ENCODE data around the gene OSBPL3. TPM values are rescaled to one million over a fixed set of nuclear protein-coding genes. Genes with fewer than 3 reads are reported as not detected.

OSBPL3 gene
- total and polyA plus RNA-seq, 4 donors, result 0.28 to 3.0 (median 1.1) TPM

DNA sequence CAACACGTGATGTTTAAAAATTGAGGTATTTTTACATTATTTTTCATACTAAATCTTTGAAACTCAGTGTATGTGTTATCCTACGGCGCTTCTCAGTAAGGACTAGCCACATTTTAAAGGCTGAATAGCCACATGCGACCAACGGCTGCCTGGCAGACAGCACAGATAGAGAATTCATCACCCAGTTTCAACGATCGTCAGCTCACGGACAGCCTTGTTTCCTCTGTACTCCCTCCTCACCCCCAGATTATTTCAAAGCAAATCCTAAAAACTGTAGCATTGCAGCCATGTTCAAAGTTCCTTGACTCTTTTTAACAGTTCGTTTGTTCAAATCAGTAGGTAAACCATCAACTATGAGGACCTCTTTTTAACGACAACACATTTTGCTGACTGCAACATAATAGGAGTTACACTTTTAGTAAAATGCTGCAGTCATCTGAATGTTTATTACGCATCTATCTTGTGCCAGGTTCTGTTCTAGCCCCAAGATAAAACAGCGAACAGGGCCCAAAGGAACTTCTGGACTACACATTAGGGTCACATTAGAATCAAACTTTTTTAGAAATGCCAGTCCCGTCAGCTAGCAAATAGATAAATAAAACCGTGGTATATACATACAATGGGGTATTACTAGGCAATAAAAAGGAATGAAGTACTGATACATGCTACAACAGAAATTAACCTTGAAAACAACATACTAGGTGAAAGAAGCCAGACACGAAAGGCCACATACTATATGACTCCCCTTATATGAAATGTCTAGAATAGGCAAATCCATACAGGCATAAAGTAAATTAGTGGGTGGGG, 5.7 kb downstream of the OSBPL3 start:
- Histone ChIP-seq H3K27me3 (ENCODE audit: control insufficient read depth in 4 of 4, insufficient read depth in 4 of 4, low read length in 3 of 4) (peaks cover 0 to 2% (median 0%) of the 10 kb centered on the region in 4 donors), H3K36me3 (ENCODE audit: control insufficient read depth in 4 of 4, insufficient read depth in 3 of 4, low read depth in 1 of 4, low read length in 3 of 4) (no peaks in the 10 kb centered on the region), H3K4me3 (ENCODE audit: low read depth in 1 of 3, low read length in 3 of 3) (no peak overlapping the region), H3K9ac (ENCODE audit: low read depth in 1 of 2, low read length in 2 of 2) (no peak overlapping the region), H3K9me3 (ENCODE audit: control insufficient read depth in 4 of 4, low read length in 3 of 4) (no peaks in the 10 kb centered on the region), H3K4me1 (ENCODE audit: control insufficient read depth in 4 of 4, insufficient read depth in 4 of 4, low read length in 3 of 4) (peaks cover 0 to 3% (median 1%) of the 10 kb centered on the region in 4 donors), H3K27ac (ENCODE audit: low read depth in 1 of 2, low read length in 2 of 2) (no peak overlapping the region)
- 74% methylated on average over 15 of the region's 15 CpGs for WGBS
- DNase-seq (ENCODE audit: low spot score), result no peak
- no peak for TF ChIP-seq MAX (IDR thresholded peaks at IDR 0.05)
- TF ChIP-seq HNF4A (conservative IDR thresholded peaks at IDR 0.05), result no peak
- no peak for TF ChIP-seq RAD21 (IDR thresholded peaks at IDR 0.05)
- TF ChIP-seq, protein P1, sequence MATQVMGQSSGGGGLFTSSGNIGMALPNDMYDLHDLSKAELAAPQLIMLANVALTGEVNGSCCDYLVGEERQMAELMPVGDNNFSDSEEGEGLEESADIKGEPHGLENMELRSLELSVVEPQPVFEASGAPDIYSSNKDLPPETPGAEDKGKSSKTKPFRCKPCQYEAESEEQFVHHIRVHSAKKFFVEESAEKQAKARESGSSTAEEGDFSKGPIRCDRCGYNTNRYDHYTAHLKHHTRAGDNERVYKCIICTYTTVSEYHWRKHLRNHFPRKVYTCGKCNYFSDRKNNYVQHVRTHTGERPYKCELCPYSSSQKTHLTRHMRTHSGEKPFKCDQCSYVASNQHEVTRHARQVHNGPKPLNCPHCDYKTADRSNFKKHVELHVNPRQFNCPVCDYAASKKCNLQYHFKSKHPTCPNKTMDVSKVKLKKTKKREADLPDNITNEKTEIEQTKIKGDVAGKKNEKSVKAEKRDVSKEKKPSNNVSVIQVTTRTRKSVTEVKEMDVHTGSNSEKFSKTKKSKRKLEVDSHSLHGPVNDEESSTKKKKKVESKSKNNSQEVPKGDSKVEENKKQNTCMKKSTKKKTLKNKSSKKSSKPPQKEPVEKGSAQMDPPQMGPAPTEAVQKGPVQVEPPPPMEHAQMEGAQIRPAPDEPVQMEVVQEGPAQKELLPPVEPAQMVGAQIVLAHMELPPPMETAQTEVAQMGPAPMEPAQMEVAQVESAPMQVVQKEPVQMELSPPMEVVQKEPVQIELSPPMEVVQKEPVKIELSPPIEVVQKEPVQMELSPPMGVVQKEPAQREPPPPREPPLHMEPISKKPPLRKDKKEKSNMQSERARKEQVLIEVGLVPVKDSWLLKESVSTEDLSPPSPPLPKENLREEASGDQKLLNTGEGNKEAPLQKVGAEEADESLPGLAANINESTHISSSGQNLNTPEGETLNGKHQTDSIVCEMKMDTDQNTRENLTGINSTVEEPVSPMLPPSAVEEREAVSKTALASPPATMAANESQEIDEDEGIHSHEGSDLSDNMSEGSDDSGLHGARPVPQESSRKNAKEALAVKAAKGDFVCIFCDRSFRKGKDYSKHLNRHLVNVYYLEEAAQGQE (IDR thresholded peaks at IDR 0.05), result no peak

- no peaks in the 10 kb centered on the region for H3K9me3 ChIP-seq (ENCODE audit: control insufficient read depth in 4 of 4, low read length in 3 of 4)
- no peaks in the 10 kb centered on the region for H3K27me3 ChIP-seq (ENCODE audit: control insufficient read depth in 4 of 4, insufficient read depth in 4 of 4, low read length in 3 of 4)
- no peak overlapping the region for H3K27ac ChIP-seq (ENCODE audit: low read depth in 1 of 2, low read length in 2 of 2)
- no peak overlapping the region for H3K4me3 ChIP-seq (ENCODE audit: low read depth in 1 of 3, low read length in 3 of 3)
- H3K36me3 ChIP-seq (ENCODE audit: control insufficient read depth in 4 of 4, insufficient read depth in 3 of 4, low read depth in 1 of 4, low read length in 3 of 4), result no peaks in the 10 kb centered on the region
- no peaks in the 10 kb centered on the region for H3K4me1 ChIP-seq (ENCODE audit: control insufficient read depth in 4 of 4, insufficient read depth in 4 of 4, low read length in 3 of 4)
- no peak for DNase-seq (ENCODE audit: low spot score)
- H3K9ac ChIP-seq (ENCODE audit: low read depth in 1 of 2, low read length in 2 of 2), result no peak overlapping the region
- TF ChIP-seq GABPA (IDR thresholded peaks at IDR 0.05 in 1 of 2, conservative IDR thresholded peaks at IDR 0.05 in 1 of 2) (no peak), RXRA (IDR thresholded peaks at IDR 0.05) (no peak), HNF4G (IDR thresholded peaks at IDR 0.05) (no peak), FOXA1 (IDR thresholded peaks at IDR 0.05) (no peak), JUND (IDR thresholded peaks at IDR 0.05) (no peak), MAX (IDR thresholded peaks at IDR 0.05) (no peak)
Measured at GRCh38 chr7:24972991-24973390, 7.0 kb downstream of the OSBPL3 start.

GRCh38 chr7:24972166-24972477, 7.9 kb downstream of the OSBPL3 start:
- Histone ChIP-seq H3K4me3 (ENCODE audit: low read depth in 1 of 3, low read length in 3 of 3) (no peak overlapping the region), H3K36me3 (ENCODE audit: control insufficient read depth in 4 of 4, insufficient read depth in 3 of 4, low read depth in 1 of 4, low read length in 3 of 4) (no peaks in the 10 kb centered on the region), H3K27ac (ENCODE audit: low read depth in 1 of 2, low read length in 2 of 2) (no peak overlapping the region), H3K9ac (ENCODE audit: low read depth in 1 of 2, low read length in 2 of 2) (no peak overlapping the region), H3K4me1 (ENCODE audit: control insufficient read depth in 4 of 4, insufficient read depth in 4 of 4, low read length in 3 of 4) (no peaks in the 10 kb centered on the region), H3K9me3 (ENCODE audit: control insufficient read depth in 4 of 4, low read length in 3 of 4) (no peaks in the 10 kb centered on the region), H3K27me3 (ENCODE audit: control insufficient read depth in 4 of 4, insufficient read depth in 4 of 4, low read length in 3 of 4) (no peaks in the 10 kb centered on the region)
- no peak for TF ChIP-seq NR2F2 (IDR thresholded peaks at IDR 0.05)
- TF ChIP-seq FOXA2 (IDR thresholded peaks at IDR 0.05), result no peak
- TF ChIP-seq MAX (IDR thresholded peaks at IDR 0.05), result no peak
- no peak for TF ChIP-seq JUND (IDR thresholded peaks at IDR 0.05)
- TF ChIP-seq RAD21 (IDR thresholded peaks at IDR 0.05), result no peak
- TF ChIP-seq HNF4G (IDR thresholded peaks at IDR 0.05), result no peak
- TF ChIP-seq HNF4A (conservative IDR thresholded peaks at IDR 0.05), result no peak
- no peak for TF ChIP-seq RXRA (IDR thresholded peaks at IDR 0.05)
- TF ChIP-seq, protein P2, sequence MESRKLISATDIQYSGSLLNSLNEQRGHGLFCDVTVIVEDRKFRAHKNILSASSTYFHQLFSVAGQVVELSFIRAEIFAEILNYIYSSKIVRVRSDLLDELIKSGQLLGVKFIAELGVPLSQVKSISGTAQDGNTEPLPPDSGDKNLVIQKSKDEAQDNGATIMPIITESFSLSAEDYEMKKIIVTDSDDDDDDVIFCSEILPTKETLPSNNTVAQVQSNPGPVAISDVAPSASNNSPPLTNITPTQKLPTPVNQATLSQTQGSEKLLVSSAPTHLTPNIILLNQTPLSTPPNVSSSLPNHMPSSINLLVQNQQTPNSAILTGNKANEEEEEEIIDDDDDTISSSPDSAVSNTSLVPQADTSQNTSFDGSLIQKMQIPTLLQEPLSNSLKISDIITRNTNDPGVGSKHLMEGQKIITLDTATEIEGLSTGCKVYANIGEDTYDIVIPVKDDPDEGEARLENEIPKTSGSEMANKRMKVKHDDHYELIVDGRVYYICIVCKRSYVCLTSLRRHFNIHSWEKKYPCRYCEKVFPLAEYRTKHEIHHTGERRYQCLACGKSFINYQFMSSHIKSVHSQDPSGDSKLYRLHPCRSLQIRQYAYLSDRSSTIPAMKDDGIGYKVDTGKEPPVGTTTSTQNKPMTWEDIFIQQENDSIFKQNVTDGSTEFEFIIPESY (IDR thresholded peaks at IDR 0.05), result no peak
- TF ChIP-seq ATF3 (IDR thresholded peaks at IDR 0.05), result no peak
- TF ChIP-seq EGR1 (IDR thresholded peaks at IDR 0.05; ENCODE audit: low read depth in 2 of 2), result no peak
- TF ChIP-seq FOXA1 (IDR thresholded peaks at IDR 0.05), result no peak
- no peak for TF ChIP-seq TAF1 (conservative IDR thresholded peaks at IDR 0.05)
- TF ChIP-seq, protein P1 (IDR thresholded peaks at IDR 0.05), result no peak
- 76% methylated on average over 1 of the region's 1 CpG for WGBS
- no peak for DNase-seq (ENCODE audit: low spot score)

All from liver (tissue), 9 donors.